Chondrocyte (in vitro differentiated cells): Measurements from ENCODE around the gene CNTN3. TPM values are rescaled to one million over a fixed set of nuclear protein-coding genes. Genes with fewer than 3 reads are reported as not detected.
A peak's percentile ranks its signal among the peaks of the same experiment; 100 is the strongest.

Experiments used
- DNase-seq: peaks from one replicate; pipeline ENCODE4 v3.0.0; 2021; ENCODE audit warnings: mixed read lengths, low spot score
- H3K27ac Mint-ChIP-seq: one replicate; pipeline ENCODE4 v1.8.0; 2021; ENCODE audit warnings: mild to moderate bottlenecking, moderate library complexity, mixed read lengths; ENCODE audit not compliant: unreplicated experiment
- H3K27me3 Mint-ChIP-seq: 2 replicates; pipeline ENCODE4 v1.8.0; 2021; ENCODE audit warnings: low read depth, mixed read lengths
- H3K36me3 Mint-ChIP-seq: 2 replicates; pipeline ENCODE4 v1.8.0; 2021; ENCODE audit warnings: low read depth, mixed read lengths
- H3K4me1 Mint-ChIP-seq: 2 replicates; pipeline ENCODE4 v1.8.0; 2021; ENCODE audit warnings: low read depth, mild to moderate bottlenecking, mixed read lengths
- H3K4me3 Mint-ChIP-seq: one replicate; pipeline ENCODE4 v1.8.0; 2021; ENCODE audit warnings: mild to moderate bottlenecking, moderate library complexity, mixed read lengths; ENCODE audit not compliant: unreplicated experiment
- H3K9me3 Mint-ChIP-seq: 2 replicates; pipeline ENCODE4 v1.8.0; 2021; ENCODE audit warnings: low read depth, mixed read lengths
- CTCF ChIP-seq: fragments of 200-600 bp; sonication (generic); IDR thresholded peaks from 2 replicates; pipeline ENCODE4 v1.5.0; 2021; ENCODE audit warnings: antibody characterized with exemption, mild to moderate bottlenecking, moderate library complexity
- long read RNA-seq: library from polyadenylated mRNA; stranded (forward); transcript quantifications from one replicate; pipeline ENCODE4 v2.0.0, GENCODE V29; 2021
- total RNA-seq: library from RNA; stranded (reverse); gene quantifications from 3 replicates; pipeline ENCODE4 v1.2.1, GENCODE V29; 2021

Gene CNTN3
- total RNA-seq = 0.60 to 2.1 TPM (median 1.5 TPM) in 3 replicates
- long read RNA-seq, partial matches to known transcripts = 0 of 1 reads
- long read RNA-seq, other reads (novel, unspliced or antisense) = 1 of 1 reads

GRCh38 chr3:74614107-74614967 lies at the start of gene CNTN3:
Gene CNTN3 (minus strand): TSS chr3:74614659. CDS start chr3:74521112, 93,547 bp downstream.
- Mint-ChIP-seq H3K27me3 (peaks cover 26% of the 10 kb centered on the region), H3K27ac (no peak within 1 kb of the TSS), H3K4me1 (peaks cover 8% of the 10 kb centered on the region), H3K9me3 (no peaks in the 10 kb centered on the region), H3K36me3 (no peaks in the 10 kb centered on the region), H3K4me3 (peak within 1 kb of the TSS; percentile 66)
- TF ChIP-seq CTCF = no peak
- DNase-seq = no peak

DNA sequence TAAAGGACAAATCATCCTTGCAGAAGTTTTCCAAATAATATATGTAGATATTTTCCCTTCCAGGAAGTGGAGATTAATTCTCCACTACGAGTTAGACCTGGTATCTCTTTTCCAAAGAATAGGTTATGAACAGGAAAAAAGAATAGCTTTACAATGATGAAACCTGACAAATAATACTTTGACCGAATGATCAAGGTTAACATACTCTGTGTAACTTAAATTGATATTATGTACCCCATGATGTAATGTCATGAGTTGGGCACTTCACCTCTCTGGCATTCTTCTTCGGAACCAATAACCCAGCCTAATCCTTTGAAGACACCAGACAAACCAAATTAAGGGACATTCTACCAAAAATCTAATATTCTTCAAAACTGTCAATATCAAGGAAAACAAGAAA lies 48.7 kb upstream of the CNTN3 start:
- no peak for TF ChIP-seq CTCF
- peaks cover 15% of the 10 kb centered on the region for H3K9me3 Mint-ChIP-seq
- peaks cover 7% of the 10 kb centered on the region for H3K27me3 Mint-ChIP-seq
- DNase-seq = no peak
- no peak overlapping the region for H3K27ac Mint-ChIP-seq
- no peaks in the 10 kb centered on the region for H3K4me1 Mint-ChIP-seq
- H3K4me3 Mint-ChIP-seq = no peak overlapping the region
- H3K36me3 Mint-ChIP-seq = no peaks in the 10 kb centered on the region

GRCh38 chr3:74661672-74662071 lies 47.2 kb upstream of the CNTN3 start:
- TF ChIP-seq CTCF = no peak
- Mint-ChIP-seq H3K9me3 (peaks cover 7% of the 10 kb centered on the region), H3K4me3 (no peak overlapping the region), H3K4me1 (no peaks in the 10 kb centered on the region), H3K27ac (no peak overlapping the region), H3K36me3 (no peaks in the 10 kb centered on the region), H3K27me3 (peaks cover 5% of the 10 kb centered on the region)
- no peak for DNase-seq

DNA sequence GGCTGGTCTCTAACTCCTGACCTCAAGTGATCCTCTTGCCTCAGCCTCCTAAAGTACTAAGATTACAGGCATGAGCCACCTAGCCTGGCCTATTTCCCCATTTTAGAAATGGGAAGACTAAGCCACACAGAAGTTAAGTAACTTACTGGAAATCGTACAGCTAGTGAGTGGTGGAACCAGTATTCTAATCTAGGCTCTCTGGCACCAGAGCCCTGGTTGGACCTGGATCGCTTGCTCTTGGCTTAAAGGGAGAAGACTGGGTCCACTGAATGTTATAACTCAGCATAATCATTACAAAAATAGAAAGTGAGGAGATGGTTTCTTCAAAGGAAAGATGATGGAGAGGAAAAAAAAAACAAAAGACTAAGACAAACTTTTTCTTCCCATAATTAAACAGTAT lies 37.4 kb upstream of the CNTN3 start:
- H3K4me1 Mint-ChIP-seq = no peaks in the 10 kb centered on the region
- H3K4me3 Mint-ChIP-seq = no peak overlapping the region
- no peak for TF ChIP-seq CTCF
- no peaks in the 10 kb centered on the region for H3K9me3 Mint-ChIP-seq
- no peak overlapping the region for H3K27ac Mint-ChIP-seq
- DNase-seq = no peak
- H3K36me3 Mint-ChIP-seq = no peaks in the 10 kb centered on the region
- H3K27me3 Mint-ChIP-seq = no peaks in the 10 kb centered on the region

- H3K9me3 Mint-ChIP-seq = no peaks in the 10 kb centered on the region
- no peak overlapping the region for H3K27ac Mint-ChIP-seq
- H3K4me1 Mint-ChIP-seq = no peaks in the 10 kb centered on the region
- DNase-seq = no peak
- no peak overlapping the region for H3K4me3 Mint-ChIP-seq
- H3K36me3 Mint-ChIP-seq = no peaks in the 10 kb centered on the region
- TF ChIP-seq CTCF = no peak
- H3K27me3 Mint-ChIP-seq = no peaks in the 10 kb centered on the region
Measured at GRCh38 chr3:74651292-74651691, 36.8 kb upstream of the CNTN3 start.
